LNCaP clone FGC (cell line): Measurements from ENCODE around the gene SLC25A14.
A peak's percentile ranks its signal among the peaks of the same experiment; 100 is the strongest.

Experiments
- DNase-seq: peaks from one replicate; pipeline ENCODE4 v3.0.0-alpha.2; 2011; ENCODE audit warnings: low read depth
- H3K4me3 ChIP-seq: 2 replicates; pipeline ENCODE4 v1.5.1; 2011; ENCODE audit warnings: mild to moderate bottlenecking, low read depth, low read length, control low read depth
- TF ChIP-seq, protein P1 (sequence below): IDR thresholded peaks from 2 replicates; pipeline ENCODE4 v1.5.1; 2012; ENCODE audit warnings: mild to moderate bottlenecking; ENCODE audit not compliant: control insufficient read depth, insufficient read depth; ENCODE audit errors: extremely low read depth

Gene SLC25A14

DNA sequence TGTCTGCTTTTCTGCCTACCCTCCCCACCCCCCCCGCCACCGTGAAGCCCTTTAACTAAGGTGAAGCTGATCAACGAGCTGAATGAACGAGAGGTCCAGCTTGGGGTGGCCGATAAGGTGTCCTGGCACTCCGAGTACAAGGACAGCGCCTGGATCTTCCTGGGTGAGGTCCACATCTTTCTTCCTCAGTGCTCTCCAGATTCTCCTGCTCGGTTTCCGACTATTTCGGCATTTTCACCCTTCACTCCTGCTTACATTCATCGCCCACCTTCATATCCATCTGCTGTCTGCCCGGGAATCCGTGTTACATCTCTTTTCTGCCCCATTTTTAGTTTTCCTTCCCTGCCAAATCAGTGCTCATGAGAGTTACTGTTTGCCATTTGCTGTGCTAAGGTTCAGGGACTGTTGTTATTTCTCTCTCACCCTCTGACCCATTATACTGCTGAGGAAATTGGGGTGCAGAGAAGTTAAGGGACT, 62.5 kb downstream of the SLC25A14 start:
- DNase-seq, result no peak
- H3K4me3 ChIP-seq, result peak overlapping the region; percentile 78

DNA sequence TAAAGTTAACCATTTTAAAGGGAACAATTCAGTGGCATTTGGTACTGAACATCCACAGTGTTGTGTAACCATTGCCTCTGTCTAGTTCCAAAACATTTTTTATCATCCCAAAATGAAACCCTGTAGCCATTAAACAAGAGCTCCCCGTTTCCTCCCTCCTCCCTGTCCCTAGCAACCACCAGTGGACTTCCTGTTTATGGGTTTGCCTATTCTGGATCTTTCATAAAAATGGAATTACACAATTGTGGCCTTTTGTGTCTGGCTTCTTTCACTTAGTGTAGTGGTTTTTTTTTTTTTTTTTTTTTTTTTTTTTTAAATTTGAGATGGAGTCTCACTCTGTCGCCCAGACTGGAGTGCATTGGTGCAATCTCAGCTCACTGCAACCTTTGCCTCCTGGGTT, 73.7 kb downstream of the SLC25A14 start:
- TF ChIP-seq, protein P1, sequence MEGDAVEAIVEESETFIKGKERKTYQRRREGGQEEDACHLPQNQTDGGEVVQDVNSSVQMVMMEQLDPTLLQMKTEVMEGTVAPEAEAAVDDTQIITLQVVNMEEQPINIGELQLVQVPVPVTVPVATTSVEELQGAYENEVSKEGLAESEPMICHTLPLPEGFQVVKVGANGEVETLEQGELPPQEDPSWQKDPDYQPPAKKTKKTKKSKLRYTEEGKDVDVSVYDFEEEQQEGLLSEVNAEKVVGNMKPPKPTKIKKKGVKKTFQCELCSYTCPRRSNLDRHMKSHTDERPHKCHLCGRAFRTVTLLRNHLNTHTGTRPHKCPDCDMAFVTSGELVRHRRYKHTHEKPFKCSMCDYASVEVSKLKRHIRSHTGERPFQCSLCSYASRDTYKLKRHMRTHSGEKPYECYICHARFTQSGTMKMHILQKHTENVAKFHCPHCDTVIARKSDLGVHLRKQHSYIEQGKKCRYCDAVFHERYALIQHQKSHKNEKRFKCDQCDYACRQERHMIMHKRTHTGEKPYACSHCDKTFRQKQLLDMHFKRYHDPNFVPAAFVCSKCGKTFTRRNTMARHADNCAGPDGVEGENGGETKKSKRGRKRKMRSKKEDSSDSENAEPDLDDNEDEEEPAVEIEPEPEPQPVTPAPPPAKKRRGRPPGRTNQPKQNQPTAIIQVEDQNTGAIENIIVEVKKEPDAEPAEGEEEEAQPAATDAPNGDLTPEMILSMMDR, result no peak
- DNase-seq, result no peak
- H3K4me3 ChIP-seq, result no peak overlapping the region

More for the DNA sequence above, 62.5 kb downstream of the SLC25A14 start:
- TF ChIP-seq, protein P1, result no peak

DNA sequence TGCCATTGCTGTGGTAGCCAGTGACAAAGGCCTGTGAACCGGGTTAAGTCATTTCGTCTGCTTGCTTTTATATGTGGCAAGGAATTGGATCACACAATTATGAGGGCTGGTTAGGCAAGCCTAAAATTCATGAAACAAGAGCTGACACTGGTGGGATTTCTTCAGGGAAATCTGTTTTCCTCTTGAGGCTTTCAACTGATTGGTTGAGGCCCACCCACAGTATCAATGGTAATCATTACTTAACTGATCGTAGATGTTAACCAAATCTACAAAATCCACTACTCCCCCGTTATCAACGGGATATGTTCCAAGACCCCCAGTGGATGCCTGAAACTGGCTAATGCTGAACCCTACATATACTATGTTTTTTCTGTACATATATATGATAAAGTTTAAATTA, 75.1 kb downstream of the SLC25A14 start:
- TF ChIP-seq, protein P1, result no peak
- no peak overlapping the region for H3K4me3 ChIP-seq
- DNase-seq, result no peak

DNA sequence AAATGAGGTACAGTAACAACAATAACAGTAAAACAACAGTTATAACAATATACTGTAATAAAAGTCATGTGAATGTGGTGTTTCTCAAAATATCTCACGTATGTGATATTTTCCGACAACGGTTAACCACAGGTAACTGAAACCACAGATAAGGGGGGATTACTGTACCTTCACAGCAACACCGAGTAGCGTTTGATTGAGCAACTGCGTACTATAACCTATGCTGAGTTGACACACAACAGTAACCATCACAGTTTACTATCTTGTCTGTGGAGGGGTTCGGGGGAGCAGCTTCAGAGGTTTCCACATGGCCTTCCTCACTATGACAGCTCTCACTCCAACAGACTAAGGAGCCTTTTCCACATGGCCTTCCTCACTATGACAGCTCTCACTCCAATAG, 75.5 kb downstream of the SLC25A14 start:
- no peak for DNase-seq
- TF ChIP-seq, protein P1, result no peak
- H3K4me3 ChIP-seq, result no peak overlapping the region

DNA sequence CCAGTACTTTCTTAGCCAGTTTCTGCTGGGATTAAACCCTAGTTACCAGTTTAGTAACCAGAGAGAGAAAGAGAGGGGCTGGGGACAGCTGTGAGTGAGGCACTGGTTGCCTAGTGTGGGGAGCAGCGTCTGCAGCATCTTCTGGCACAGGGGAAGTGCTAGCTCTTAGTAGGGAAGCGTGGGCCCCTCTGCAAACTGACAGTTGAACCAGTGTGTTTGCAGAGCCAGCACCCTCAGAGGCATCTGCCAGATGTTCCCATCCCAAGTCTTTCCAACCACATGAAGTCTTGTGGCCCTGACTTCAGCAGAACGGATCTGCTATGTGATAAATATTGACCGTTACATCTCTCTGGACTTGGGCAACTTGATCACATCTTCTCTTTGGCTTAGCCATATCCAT, 77.1 kb downstream of the SLC25A14 start:
- TF ChIP-seq, protein P1, result no peak
- no peak overlapping the region for H3K4me3 ChIP-seq
- no peak for DNase-seq

DNA sequence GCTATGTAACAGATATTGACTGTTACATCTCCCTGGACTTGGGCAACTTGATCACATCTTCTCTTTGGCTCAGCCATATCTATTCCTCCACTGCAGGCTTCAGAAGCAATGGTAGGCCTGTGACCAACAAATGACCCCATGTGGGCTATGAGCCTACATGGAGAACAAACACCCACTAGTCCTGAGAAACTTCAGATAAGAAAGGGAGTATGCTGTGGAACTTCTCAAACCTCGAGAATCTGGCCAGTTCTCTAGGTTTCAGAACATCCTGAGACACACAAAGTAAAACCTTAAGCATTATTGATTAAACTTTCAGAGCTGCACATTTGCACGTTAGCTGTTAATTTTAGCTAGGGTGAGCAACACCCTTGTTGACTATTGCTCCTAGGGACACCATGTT, 78.3 kb downstream of the SLC25A14 start:
- no peak overlapping the region for H3K4me3 ChIP-seq
- no peak for DNase-seq
- TF ChIP-seq, protein P1, result no peak

DNA sequence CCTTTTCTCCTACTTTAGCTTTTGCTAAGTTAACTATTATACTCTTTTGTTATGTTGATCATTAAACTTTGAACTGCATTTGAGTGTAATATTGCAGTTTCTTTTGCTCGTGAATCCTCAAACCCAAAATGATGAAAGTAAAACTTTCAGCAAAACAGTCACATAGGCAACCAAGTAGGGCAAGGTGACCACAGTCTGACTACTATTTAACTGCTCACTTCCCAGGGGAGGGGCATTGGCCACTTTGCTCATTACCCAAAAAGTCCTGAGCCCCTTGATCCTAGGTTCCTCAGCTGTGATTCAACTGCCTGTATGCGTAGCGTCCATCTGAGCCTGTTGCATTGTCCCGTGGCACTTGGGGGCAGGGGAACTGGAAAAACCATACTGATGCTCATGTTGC, 79.0 kb downstream of the SLC25A14 start:
- DNase-seq, result no peak
- H3K4me3 ChIP-seq, result no peak overlapping the region
- TF ChIP-seq, protein P1, result no peak
